ENCODE results near the gene ZNF593. TPM values are rescaled to one million over a fixed set of nuclear protein-coding genes. Genes with fewer than 3 reads are reported as not detected.

The ZNF593 gene
- total RNA-seq, 1 experiment from 2014 or later = 49.8 TPM

DNA sequence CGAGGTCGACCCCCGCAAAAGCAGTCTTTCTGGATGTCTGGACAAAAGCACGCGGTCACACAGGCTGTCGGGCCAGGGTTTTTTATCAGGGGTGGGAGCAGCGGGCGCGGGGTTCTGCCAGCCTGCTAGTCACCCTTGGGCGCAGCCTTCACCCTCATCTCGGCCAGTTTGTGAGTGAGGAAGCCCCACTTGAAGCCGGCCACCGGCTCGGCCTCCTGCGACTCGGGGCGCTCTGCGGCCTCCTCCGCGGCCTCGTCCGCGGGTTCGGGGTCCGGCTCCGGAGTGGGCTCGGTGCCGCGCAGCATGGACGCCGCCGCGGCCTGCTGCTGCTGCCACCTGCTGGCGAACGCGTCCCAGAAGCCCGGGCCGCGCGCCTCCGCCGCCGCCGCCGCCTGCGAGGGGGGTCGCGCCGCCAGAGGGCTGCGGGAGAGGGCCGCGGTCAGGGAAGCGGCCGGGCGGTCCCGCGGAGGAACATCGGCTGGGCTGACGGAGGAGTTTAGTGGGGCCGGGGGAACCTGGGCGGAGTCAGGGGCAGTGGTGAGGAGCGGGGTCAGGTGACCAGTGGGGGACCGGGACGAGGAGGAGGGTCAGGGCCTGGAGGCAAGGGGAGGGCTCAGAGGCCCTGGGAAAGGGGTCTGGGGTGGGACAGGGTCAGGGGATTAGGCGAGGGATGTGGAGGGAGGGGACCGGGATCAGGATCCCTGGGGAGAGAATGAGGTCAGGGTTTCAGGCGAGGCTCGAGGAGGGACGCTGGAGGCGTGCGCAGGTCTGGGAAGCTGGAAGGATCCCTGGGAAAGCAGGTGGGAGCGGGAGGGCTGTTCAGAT, 5.5 kb upstream of the ZNF593 start:
- peak; percentile 26 for DNase-seq (ENCODE audit: low read depth)
- in situ Hi-C loops (cut with HindIII; ENCODE audit: low pct_unique_long_range_greater_than_20kb, low sequenced_read_pairs) = no loop called here

DNA sequence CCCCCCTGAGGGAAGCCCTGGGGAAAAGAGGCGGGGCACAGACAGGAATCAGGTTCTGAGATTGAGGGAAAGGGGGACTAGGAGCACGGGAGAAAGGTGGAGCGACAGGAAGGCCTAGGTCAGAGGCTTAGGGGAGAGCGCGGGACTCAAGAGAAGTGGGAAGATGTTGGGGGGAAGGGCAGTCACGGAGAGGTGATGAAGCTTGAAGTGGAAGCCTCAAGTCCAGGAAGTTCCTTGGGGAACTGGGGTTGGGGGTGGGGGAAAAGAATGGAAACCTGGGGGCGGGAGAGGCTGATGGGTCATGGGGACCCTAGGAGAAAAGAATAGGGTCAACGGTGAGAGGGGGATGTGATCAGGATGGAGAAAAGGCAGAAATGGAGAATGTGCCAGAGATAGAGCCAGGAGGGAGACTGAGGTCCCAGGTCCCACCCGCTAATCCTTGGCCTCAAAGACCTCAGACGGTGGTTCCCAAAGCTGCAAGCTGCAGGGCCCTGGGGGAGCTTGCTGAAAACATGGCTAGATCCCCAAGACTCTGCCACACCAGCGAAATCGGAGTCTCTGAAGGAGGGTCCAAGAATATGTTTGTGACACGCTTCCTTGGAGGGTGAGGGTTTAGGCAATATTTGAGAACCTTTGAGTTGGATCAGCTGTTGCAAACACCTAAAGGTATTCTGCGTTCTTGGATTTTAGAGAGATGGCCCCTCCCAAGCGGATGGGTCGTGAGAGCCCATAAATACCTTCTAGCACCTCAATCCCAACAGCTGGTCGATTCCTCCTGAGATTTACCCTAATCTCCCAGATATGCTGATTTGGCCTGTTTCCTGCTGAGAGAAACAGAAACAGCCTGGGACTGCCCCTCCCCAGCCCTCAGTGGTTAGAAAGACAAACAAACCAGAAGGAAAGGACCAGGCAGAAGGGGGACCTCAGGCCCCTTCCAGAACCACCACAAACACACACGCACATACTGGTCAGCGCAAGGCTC, 4.6 kb upstream of the ZNF593 start:
- in situ Hi-C loops (cut with HindIII; ENCODE audit: low pct_unique_long_range_greater_than_20kb, low sequenced_read_pairs) = no loop called here
- no peak for DNase-seq (ENCODE audit: low read depth)

DNA sequence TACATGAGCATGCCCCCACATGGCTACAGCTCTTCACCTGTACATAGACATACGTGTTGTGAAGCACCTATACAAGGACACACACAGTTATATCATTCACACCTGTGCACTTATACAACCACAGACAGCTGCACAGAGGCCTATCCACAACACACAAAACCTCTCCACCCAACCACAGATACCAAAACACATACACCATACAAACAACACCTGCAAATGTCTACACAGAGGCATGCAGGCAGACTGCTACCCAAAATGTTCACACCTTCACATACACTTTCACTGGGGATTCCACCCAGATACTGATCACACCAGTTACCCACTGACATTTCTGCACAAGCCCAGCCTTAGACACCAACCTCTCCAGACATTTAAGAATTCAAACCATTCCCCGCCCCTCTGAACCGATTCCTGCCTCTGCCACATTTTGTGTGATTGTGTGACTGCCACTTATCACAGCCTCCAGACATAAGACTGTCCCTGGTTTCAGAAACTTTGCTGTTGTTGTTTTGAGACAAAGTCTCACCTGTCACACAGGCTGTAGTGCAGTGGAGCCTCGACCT, 2.9 kb upstream of the ZNF593 start:
- DNase-seq (ENCODE audit: low read depth) = no peak
- in situ Hi-C loops (cut with HindIII; ENCODE audit: low pct_unique_long_range_greater_than_20kb, low sequenced_read_pairs) = no loop called here

DNA sequence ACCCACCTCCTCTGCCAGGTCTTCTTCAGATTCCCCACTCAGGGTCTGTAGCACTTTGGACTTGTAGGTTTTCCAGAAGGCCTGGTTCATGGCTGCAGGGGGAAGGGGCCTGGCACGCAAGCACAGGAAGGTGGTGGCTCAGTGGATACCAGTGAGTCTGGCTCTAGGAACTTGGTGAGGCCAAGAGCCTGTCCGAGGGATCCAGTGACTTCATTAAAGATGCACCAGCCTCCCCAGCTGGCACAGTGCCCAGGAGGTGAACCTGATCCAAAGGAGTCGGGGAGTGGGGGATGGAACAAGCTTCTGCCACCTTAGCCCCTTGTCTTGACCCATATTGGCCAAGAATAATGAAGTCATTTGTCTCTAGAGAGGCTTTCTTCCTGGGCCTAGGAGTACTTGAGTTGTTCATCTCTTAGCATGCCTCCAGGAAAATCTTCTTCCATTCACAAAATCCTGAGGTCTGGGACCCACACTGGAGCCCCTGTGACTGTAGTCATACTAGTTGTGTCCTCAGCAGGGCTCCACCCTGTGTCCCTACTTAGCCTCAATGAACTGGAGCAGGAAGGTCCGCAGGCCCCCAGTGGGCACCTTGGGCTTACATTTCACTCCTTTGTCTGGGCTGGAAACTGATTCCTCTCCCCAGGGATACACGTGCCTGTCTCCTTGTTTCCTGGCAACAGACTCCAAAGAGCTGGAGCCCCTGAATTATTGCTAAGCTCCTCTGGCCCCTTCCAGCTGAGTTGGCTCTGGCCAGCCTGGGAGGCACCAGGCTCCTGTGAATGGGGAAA, 1.1 kb upstream of the ZNF593 start, which contains the start of gene C1orf232:
TSS of gene C1orf232 (minus strand) at position 554 of the 788 bp plus-strand sequence. CDS start at position 90, 464 bp downstream.
- in situ Hi-C loops (cut with HindIII; ENCODE audit: low pct_unique_long_range_greater_than_20kb, low sequenced_read_pairs) = no loop called here

DNA sequence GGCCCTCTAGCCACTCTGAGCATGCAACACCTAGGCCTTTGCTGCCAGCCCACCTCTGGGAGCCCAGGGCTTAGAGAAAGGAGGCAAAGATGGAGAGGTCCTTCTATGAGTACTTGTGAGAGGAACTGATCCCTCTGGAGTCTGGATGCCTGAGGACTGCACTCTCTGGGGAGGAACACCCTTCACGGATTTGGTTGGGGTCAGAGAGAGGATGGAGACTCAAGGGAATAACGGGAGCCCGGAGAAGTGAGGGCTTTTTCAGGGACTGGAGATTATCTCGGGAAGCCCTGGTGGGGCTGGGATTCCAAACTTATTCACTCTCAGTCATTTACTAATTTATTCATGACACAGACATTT, 532 bp upstream of the ZNF593 start:
- no peak for DNase-seq (ENCODE audit: low read depth)
- in situ Hi-C loops (cut with HindIII; ENCODE audit: low pct_unique_long_range_greater_than_20kb, low sequenced_read_pairs) = no loop called here

More for the DNA sequence above, 1.1 kb upstream of the ZNF593 start, which contains the start of gene C1orf232:
- no peak for DNase-seq (ENCODE audit: low read depth)

DNA sequence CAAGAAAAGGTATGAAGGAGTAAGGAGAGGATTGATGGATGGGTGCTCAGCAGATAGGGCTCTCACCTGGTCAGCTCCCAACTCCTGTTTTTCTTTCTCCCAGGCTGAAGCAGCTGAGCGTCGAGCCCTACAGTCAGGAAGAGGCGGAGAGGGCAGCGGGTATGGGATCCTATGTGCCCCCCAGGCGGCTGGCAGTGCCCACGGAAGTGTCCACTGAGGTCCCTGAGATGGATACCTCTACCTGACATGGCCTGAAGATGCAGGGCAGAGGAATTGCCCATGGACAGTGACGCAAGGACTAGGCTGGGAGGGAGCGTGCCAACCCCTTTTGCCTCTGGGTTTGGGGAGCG, 739 bp downstream of the ZNF593 start:
- no peak for DNase-seq (ENCODE audit: low read depth)
- in situ Hi-C loops (cut with HindIII; ENCODE audit: low pct_unique_long_range_greater_than_20kb, low sequenced_read_pairs) = no loop called here

DNA sequence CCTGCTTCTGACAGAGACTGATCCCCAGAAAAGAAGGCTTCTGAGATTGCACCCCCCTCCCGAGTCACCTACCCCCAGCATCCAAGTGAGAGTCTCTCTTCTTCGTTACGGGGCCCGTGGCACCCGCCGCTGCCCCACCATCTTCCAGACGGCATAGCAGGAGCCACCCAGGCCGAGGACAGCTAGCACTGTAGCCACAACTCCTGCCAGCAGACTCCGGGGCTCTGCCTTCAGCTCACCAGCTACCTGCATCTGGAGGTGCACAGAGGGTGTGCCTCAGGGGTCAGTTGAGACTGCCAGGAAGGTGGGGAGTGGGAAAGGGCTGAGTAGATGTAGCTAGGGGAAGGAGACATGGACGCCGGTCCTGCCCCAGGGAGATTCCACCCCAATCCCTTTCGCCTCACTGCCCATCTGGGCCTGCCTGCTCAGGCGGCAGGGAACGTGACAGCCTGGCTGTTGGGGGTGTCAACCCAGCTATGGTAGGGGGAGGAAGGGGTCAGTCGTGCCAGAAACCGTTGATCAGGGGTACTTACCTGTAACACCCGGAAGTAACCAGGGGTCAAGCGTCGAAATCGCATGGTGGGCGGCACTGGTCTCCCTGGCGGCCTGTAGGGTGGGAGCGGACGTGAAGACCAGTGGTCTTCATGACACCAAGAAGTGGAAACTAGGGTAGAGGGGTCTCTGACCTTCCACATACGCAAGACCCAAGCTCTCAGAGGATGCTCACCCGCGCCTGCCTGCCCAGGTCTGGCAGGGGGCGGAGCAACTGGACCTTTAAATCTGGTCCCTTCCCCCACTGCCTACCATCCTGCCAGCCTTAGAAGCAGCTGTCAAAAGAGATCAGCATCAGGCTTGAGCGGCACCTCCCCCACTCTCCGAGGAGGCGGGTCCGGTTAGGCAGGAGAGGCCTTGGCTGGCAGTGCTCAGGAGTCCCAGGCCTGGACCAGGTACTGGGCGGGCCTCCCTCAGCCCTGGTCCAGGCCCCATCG, 1.7 kb downstream of the ZNF593 start, which contains the start of gene ZNF593OS:
TSS of gene ZNF593OS (minus strand) at position 749 of the 989 bp plus-strand sequence. CDS start at position 578, 171 bp downstream.
- in situ Hi-C loops (cut with HindIII; ENCODE audit: low pct_unique_long_range_greater_than_20kb, low sequenced_read_pairs) = no loop called here
- DNase-seq (ENCODE audit: low read depth) = no peak

DNA sequence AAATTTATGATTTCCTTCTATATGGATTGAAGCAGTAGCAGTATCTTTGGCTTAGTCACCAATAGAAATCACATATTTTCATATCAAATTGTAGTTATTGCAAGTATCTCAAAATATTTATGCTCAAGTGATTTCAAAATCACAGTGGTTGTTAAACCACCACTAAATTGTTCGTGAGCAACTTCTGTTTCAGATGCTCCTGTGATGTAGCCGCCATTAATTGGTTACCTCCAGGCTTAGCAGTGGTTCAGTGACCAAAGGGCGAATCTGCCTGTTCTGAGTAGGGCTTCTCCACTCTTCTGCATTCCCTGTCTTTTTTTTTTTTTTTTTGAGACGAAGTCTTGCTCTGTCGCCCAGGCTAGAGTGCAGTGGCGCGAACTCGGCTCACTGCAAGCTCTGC, 5.6 kb downstream of the ZNF593 start:
- in situ Hi-C loops (cut with HindIII; ENCODE audit: low pct_unique_long_range_greater_than_20kb, low sequenced_read_pairs) = no loop called here
- DNase-seq (ENCODE audit: low read depth) = no peak

DNA sequence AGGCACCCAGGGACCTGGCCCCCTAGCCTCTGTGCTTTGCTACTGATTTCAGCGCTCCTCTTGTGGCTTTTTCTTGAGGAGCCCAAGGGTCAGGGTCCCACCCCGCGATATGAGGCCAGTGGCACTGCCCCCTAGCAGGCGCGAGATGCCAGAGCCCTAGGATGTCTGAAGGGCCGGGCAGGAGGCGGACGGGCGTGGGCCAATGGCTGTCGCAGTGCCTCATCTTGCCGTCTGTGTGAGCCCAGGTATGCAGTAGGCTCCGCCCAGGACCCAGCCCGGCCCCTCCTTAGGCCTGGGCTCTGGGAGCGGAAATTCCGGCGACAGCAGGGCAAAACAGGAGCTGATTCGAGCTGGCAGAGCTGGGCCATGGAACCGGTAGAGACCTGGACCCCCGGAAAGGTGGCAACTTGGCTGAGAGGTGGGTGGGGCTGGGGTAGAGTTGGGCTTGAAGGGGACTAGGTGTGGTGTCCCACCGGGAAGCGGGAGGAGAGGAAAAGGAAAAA, 7.5 kb downstream of the ZNF593 start, which contains the start of gene CNKSR1:
TSS of gene CNKSR1 (plus strand) at position 310 of the 503 bp plus-strand sequence. CDS start at position 367, 57 bp downstream.
- no peak for DNase-seq (ENCODE audit: low read depth)
- in situ Hi-C loops (cut with HindIII; ENCODE audit: low pct_unique_long_range_greater_than_20kb, low sequenced_read_pairs) = no loop called here

DNA sequence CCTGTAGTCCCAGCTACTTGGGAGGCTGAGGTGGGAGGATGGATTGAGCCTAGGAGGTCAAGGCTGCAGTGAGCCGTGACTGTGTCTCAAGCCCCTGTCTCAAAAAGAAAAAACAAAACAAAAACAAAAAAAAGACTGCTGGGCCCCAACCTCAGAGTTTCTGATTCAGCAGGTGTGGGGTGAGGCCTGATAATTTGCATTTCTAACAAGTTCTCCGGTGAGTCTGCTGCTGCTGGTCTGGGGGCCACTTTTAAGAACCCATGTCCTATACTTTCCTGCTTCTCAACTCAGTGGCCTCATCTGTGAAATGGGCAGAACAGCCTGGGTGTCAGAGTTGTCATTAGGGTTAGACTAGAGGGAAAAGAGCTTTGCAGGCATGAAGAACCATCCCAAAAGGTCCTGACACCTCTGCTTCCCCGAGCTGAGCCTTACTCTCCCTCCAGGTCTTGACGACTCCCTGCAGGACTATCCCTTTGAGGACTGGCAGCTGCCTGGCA, 10.3 kb downstream of the ZNF593 start:
- in situ Hi-C loops (cut with HindIII; ENCODE audit: low pct_unique_long_range_greater_than_20kb, low sequenced_read_pairs) = no loop called here
- DNase-seq (ENCODE audit: low read depth) = no peak

DNA sequence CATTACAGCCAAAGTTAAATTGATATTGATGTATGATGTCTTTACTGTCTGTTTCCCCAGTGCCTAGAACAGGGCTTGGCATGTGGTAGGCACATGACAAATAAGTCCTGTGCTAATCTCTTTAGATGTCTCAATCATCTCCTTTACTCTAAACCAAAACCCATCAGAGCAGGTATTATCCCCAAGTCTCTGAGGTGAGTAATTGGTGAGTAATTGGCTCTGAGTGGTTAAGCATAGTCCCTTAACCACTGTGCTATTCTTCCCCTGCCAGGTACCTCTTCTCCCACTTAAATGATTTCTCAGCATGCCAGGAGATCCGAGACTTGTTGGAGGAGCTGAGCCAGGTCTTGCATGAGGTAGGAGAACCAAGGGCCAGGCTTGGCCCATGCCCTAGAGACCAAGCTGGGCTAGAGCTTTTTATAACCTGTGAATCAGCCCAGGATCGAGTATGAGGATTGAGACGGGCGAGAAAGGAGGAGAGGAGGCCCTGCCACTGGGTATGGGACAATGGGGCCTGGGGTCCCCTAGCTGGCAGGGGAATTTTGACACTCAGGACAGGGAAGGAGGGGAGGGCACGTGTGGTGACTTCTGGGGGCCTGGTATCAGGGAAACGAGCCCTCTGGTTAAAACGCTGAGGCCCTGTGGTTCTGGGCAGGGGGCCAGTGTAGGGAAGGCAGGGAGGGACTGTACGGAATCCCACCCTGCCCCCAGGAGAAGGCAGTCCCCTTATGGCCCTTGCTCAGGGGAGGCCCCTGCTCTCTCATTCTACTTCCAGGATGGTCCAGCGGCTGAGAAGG, 12.1 kb downstream of the ZNF593 start:
- no peak for DNase-seq (ENCODE audit: low read depth)
- in situ Hi-C loops (cut with HindIII; ENCODE audit: low pct_unique_long_range_greater_than_20kb, low sequenced_read_pairs) = no loop called here

DNA sequence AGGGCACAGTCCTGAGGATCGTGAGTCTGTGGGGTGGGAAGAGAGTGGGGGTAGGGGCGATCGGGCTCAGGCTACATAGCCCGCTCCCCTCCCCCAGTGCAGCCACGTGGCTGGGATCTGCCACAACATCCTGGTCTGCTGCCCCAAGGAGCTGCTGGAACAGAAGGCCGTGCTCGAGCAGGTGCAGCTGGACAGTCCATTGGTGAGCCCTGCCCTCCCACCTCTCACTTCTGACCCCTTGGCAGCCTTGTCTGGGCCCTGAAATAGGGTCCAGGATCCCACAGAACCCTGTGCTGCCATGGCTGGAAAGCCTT, 12.6 kb downstream of the ZNF593 start:
- no peak for DNase-seq (ENCODE audit: low read depth)
- in situ Hi-C loops (cut with HindIII; ENCODE audit: low pct_unique_long_range_greater_than_20kb, low sequenced_read_pairs) = no loop called here

DNA sequence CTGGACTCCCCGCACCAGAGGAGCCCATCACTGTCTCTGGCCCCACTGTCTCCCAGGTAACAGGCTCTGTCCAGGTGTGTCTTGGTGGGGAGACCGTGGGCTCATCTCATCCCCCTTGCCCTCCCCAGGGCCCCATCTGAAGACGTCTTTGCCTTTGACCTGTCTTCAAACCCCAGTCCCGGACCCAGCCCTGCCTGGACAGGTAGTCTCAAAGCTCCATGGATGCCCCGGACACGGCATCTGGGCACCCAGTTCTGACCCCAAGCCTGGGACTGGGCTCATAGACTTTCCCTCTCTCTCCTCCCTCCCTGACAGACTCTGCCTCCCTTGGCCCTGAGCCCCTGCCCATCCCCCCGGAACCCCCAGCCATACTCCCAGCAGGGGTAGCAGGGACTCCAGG, 14.4 kb downstream of the ZNF593 start:
- in situ Hi-C loops (cut with HindIII; ENCODE audit: low pct_unique_long_range_greater_than_20kb, low sequenced_read_pairs) = no loop called here
- DNase-seq (ENCODE audit: low read depth) = no peak

DNA sequence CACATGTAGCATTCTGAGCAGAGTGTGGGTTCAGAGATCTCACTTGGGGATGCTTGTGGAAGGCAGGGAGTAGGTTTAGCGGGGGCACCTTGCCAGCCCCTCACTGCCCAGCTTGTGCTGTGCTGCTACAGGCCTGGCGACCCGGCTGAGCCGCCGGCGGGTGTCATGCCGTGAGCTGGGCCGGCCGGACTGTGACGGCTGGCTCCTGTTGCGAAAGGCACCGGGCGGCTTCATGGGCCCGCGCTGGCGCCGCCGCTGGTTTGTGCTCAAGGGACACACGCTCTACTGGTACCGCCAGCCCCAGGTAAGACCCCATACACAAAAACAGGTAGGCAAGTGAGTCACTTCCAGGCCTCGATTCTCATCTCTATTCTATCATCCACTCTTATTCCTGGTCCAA, 15.2 kb downstream of the ZNF593 start:
- in situ Hi-C loops (cut with HindIII; ENCODE audit: low pct_unique_long_range_greater_than_20kb, low sequenced_read_pairs) = no loop called here
- DNase-seq (ENCODE audit: low read depth) = no peak

DNA sequence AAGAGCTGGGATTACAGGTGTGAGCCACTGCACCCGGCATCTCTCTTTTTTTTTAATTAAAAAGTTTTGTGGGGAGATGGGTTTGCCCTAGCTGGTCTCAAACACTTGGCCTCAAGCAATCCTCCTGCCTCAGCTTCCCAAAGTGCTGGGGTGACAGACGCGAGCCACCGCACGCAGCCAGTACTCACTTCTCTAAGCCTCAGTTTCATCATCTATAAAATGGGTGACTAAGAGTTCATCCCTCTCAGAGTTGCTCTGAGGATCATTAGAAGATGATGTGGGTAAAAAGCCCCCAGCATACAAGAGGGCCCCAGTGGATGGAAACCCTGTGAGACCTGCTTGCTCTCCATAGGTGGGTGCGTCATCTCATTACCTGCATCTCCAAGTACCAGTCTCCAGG, 18.2 kb downstream of the ZNF593 start:
- DNase-seq (ENCODE audit: low read depth) = no peak

DNA sequence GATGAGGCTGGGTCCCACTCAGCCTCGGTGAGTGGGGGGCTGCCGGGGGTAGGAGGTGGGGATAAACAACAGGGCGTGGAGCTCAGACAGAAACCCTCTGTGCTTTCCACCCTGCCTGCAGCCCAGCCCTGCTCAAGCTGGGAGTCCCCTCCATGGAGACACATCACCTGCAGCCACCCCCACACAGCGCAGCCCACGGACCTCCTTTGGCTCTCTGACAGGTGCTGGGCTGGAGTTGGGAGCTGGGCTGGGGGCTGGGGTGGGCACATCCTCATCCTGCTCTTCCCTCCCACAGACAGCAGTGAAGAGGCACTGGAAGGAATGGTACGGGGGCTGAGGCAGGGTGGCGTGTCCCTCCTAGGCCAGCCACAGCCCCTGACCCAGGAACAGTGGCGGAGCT, 18.8 kb downstream of the ZNF593 start:
- in situ Hi-C loops (cut with HindIII; ENCODE audit: low pct_unique_long_range_greater_than_20kb, low sequenced_read_pairs) = no loop called here
- DNase-seq (ENCODE audit: low read depth) = no peak

More for the DNA sequence above, 18.2 kb downstream of the ZNF593 start:
- in situ Hi-C loops (cut with HindIII; ENCODE audit: low pct_unique_long_range_greater_than_20kb, low sequenced_read_pairs) = no loop called here

Data from Caki2 (cell line).